SHP77 (cell line): Measurements from ENCODE around the gene KCNMA1.
A peak's percentile ranks its signal among the peaks of the same experiment; 100 is the strongest.
"Not testable (repeated sequence)": the region's sequence is repeated elsewhere in the genome, so short reads cannot be mapped to it uniquely, and the experiment has no call there.

ENCODE experiments used
- DNase-seq, 2 experiments: peaks; one replicate each; lab custom pipeline; 2025; lab: John Stamatoyannopoulos, UW

KCNMA1 gene

DNA sequence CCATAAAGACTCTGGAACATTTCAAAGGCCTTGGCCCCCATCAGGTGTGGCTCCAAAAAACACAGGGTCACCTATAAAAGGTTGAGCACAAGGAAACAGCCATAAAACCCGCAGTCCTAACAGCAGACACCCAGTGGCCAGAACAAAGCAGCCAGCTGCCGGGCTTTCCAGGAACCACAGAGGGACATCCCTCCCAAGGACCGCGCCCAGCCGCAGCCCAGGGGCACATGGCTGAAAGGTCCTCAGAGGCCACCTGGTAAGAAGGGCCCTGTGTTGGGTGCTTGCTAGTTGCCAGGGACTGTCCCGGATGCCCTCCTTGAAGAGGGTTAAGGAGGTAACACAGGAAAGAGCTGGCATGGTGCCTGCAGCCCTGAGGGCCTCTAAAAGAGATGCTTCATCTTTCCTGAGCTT lies 32.7 kb downstream of the KCNMA1 start:
- peak in 1 of 2 experiments; percentile 26 for DNase-seq

- no peak for DNase-seq
These were observed 33.5 kb downstream of the KCNMA1 start for GRCh38 chr10:77604063-77604462.

DNA sequence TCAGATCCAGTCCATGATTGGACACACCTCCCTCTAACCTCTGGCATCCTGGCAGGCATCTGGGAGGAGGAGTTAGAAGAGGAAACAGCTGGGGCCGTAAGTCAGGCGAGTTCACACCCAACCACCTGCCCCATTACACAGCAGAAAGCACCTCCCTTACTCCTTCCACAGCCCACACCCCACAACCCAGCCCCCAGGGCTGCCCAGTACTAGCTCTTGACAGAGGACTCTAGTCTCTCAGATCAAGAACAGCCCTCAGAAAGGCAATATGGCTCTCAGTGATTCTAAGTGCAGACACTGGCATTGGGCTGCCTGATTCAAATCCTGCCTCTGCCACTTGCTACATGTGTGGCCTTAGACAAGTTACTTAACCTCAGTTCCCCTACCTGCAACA lies 34.1 kb downstream of the KCNMA1 start:
- peak in 1 of 2 experiments; percentile 29 for DNase-seq

- DNase-seq: no peak
These were observed 34.6 kb downstream of the KCNMA1 start for GRCh38 chr10:77602913-77603533.

DNA sequence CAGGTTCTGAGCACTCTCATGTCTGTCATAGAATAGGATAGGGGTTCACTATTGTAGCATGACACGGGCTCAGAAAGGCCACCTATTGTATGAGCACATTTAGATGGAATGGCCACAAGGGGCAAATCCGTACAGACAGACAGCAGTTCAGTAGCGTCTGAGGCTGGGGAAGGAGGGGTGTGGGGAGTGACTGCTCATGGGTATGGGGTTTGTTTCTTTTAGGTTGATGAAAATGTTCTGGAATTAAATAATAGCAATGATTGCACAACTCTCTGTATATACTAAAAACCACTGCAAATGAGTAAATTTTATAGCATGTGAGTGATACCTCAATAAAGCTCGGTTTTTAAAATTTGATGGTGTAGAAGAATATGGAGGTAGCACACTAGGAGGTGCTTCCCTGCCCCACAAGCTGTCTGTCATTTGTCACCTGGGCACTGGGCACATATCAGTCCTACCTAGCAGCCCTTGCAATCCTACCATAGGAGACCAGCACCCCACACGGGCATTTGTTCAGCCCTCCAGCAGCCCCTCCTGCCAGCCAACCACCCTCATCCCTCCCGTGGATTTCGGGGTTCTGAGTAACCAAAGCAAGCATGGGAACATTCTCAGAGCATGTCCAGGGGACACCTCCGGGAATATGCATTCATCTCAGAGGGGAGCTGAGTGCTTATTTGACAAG lies 35.2 kb downstream of the KCNMA1 start:
- no peak for DNase-seq

DNA sequence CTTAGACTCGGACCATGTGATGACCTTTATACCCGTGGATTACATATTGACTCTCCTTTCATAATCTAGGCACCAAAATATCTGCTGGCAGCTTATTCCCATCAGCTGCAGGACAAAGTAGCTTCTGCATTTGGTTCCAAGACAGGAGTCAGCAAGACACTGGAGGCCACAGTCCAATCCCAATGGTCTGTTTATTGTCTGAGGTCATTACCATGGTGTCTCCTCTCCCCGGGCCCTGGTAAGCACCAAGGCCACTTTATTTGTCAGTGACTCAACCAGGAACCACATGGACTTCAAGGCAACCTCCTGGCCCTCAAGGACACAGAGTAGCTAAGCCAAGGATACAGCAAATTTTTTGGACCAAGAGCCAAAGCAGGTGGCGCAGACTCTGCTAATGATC lies 36.1 kb downstream of the KCNMA1 start:
- DNase-seq: no peak

- DNase-seq: no peak
These were observed 37.0 kb downstream of the KCNMA1 start for GRCh38 chr10:77600640-77601039.

- DNase-seq: no peak
These were observed 38.0 kb downstream of the KCNMA1 start for GRCh38 chr10:77599651-77600050.

GRCh38 chr10:77598606-77599005 lies 39.0 kb downstream of the KCNMA1 start:
- no peak for DNase-seq

GRCh38 chr10:77597560-77597959 lies 40.0 kb downstream of the KCNMA1 start:
- no peak for DNase-seq

DNA sequence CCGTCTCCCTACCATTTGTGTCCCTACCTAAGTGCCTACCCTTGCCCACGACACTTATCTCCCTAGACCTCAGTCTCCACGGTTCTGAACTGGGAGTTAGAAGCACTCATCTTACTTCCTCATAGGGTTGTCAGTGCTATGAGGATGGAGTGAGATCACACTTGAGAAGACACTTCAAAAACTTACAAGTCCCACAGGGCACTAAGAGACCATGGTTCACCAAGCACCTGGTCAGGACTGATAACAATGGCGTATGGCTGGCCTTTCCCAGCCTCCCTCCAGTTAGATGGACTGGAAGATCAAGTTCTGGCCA lies 43.2 kb downstream of the KCNMA1 start:
- DNase-seq: no peak

- DNase-seq: no peak
These were observed 43.7 kb downstream of the KCNMA1 start for GRCh38 chr10:77593771-77594470.

DNA sequence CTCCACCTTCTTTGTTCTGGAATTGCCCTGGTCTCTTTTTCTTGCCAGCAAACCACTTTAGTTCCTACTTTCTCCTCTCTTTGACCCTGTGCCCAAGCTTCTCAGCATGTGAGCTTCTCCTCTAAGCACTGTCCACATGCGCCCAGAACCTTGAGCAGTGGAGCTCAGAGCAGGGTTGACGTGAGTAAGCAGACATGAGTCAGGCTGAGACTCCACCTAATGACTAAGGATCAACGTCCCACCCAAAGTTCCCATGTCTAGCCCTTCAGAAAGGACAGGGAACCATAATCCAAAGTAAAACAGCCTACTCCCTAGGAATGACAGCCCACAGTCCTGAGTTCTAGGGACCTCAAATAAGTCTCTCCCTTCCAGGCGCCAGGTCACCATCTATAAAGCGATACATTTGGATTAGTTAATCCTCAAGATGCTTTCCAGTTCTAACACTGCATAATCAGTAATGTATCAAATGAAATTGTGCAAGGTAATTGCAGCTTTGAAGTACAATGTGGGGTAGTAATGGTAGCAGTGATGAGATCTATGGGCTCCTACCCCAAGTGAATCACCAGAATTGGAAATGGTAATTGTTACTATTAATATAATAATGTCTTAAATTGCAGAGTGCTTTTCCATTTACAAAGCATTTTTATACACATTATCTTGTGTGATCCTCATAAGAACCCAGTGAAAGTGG lies 44.5 kb downstream of the KCNMA1 start:
- no peak for DNase-seq

- DNase-seq: no peak
These were observed 45.1 kb downstream of the KCNMA1 start for GRCh38 chr10:77592510-77592909.

DNA sequence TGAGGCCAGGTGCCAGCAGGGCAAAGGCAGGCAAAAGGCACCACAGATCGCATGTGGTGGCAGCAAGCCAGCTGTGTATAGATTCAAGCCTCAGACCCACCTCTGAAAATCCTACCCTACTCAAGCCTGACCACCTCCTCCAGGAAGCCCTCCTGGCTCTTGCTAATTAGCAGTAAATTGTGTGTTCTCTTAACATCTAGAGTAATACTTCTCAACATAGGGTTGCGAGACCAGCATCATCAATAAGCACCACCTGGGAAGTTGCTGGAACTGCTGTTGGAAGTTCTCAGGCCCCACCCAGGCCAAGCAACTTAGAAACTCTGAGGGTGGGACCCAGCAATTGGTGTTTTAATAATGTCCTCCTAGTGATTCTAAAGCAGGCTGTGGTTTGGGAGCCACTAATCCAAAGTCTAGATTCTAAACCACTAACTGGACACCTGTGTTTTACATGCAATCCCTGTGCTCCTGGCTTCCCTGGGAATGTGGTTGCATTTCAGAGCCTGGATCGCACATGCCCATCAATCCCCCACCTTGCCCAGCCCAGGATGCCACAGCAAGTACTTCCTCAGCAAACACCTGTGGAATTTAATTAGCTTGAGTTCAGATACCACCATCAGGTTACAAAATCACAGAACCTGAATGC lies 46.2 kb downstream of the KCNMA1 start:
- no peak for DNase-seq

GRCh38 chr10:77590344-77591237 lies 47.0 kb downstream of the KCNMA1 start:
- DNase-seq: no peak

DNA sequence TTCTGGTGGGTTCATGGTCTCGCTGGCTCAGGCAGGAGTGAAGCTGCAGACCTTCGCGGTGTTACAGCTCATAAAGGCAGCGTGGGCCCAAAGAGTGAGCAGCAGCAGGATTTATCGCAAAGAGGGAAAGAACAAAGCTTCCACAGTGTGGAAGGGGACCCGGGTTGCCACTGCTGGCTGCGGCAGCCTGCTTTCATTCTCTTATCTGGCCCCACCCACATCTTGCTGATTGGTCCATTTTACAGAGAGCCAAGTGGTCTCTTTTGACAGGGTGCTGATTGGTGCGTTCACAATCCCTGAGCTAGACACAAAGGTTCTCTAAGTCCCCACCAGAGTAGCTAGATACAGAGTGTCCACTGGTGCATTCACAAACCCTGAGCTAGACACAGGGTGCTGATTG lies 47.9 kb downstream of the KCNMA1 start:
- not testable (repeated sequence) for DNase-seq

- DNase-seq: no peak
These were observed 48.7 kb downstream of the KCNMA1 start for GRCh38 chr10:77588886-77589285.

DNA sequence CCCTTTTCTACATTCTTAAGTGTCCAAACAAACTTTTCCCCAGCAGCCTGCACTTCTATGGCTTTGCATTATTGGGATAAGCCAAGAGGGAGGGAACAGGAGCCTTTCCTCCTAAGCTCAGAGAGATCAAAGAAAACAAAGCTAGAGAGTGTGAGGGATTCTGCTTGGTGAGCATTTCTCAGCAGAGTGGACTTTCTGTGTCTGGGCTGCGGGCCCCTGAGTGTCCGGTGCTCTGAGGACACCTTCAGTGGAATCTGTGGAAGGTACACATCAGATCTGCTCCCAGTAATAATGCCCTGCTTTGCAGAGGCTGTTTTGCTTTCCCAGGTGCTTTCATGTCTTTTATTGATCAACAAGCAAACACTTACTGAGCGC lies 50.2 kb downstream of the KCNMA1 start:
- DNase-seq: no peak

GRCh38 chr10:77586719-77587415 lies 50.7 kb downstream of the KCNMA1 start:
- no peak for DNase-seq

- no peak for DNase-seq
These were observed 52.7 kb downstream of the KCNMA1 start for GRCh38 chr10:77584938-77585337.
